LNCAP (cell line): Measurements from ENCODE around the gene ESPNL.

Experiments
- CTCF ChIP-seq: fragments of 450-650 bp; IDR thresholded peaks from 2 replicates; pipeline ENCODE4 v1.5.1; 2017; ENCODE audit warnings: mild to moderate bottlenecking

The ESPNL gene

GRCh38 chr2:238164906-238165287 lies 64.8 kb downstream of the ESPNL start:
- no peak for TF ChIP-seq CTCF

- TF ChIP-seq CTCF: no peak
Observed at GRCh38 chr2:238165288-238165921, 65.3 kb downstream of the ESPNL start.

DNA sequence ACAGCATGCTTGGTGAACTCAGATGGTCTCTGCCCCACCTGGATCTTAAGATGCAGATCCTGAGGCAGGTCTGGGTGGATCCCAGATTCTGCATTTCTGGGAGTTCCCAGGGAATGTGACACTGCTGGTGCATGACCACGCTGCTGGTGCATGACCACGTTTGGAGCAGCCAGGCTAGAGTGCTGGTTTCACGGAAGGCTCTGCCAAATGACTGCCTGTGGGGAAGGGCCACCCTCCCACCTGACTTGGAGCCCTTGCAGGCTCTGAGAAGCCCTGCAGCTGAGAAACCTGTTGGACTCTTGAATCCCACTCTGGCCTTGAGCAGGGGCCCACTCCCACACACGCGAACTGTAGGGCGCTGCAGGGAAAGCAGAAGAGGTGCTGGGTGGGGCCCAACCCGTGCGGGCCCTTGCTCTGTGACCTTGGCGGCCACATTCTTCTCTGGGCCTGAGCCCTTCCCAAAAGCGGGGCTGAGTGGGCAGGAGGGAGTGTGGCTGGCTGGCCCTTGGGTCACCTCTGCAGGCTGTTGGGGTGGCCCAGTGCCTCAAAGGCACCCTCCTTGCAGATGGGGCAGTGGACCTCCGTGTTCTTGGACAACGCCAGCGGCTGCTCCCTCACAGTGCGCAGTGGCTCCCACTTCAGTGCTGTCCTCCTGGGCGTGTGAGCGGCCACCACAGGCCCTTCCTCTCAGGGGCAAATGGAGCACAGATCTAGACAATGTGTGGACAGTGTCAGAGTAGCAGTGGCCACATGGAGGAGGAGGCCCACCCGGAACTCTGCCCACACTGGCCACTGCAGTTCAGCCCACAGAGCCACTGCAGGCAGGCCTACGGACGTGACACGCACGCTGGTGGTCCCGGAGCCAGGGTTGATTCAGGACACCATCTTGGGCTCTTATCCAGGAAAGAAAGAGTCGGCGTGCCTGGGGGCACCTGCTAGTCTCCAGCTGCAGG lies 66.5 kb downstream of the ESPNL start:
- no peak for TF ChIP-seq CTCF

GRCh38 chr2:238167344-238167715 lies 67.2 kb downstream of the ESPNL start:
- TF ChIP-seq CTCF: no peak

DNA sequence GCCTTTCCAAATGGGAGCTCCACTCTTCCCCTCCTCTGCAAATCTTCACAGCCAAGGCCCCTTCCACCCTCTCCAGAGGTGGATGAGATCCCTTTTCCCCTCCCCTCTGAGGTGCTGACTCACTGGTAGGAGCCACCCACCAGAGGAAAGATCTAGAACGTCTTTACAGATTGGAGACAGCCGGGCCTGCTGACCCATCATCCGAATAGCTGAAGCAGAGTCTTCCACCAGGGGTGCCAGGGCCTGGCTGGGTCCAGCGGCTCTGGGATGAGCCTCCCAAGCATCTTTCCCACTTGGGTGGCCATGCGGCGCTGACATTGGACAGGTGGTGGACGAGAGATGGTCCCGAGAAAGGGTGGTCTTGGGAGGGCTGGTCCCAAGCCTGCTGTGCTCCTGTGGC lies 67.6 kb downstream of the ESPNL start:
- TF ChIP-seq CTCF: no peak

DNA sequence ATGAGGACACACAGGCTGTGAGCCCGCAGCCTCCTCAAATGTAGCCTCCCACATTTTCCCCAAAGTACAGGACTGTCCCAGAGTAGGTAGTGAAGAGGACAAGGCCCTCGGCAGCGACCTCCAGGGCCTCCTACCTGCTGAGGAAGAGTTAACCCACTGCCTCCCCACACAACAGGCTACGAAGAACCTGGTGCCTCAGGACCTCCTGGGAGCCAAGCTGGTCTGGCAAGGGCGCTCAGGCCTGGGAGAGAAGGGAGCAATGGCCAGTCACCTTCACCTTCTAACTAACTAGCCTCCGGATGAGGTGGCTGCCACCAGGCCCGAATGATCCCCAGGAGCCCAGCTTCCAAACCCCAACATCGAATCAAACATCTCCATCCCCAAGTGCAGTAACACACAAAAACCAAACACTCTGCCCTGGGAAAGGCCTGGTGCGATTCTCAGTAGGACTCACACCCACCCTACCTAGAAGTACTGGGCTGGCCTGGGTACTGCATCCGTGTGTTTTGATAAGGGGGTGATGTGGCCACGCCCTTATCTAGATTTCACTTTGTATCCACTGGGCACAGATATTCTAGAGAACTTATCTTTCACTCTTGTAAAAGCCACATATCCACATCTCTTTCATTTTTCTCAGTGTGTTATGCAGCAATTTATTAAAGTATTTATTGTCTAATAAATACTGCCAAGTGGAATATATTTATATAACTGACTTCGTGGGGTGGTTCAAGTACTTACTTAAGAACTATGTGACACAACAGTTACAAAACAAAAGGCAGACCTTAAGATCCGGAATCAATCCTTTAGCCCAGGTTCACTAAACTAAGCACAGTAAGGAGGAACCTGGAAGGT lies 68.3 kb downstream of the ESPNL start:
- no peak for TF ChIP-seq CTCF

GRCh38 chr2:238169048-238169707 lies 69.0 kb downstream of the ESPNL start:
- TF ChIP-seq CTCF: no peak
